GM23248 (cell line): ENCODE data around the gene STRADB. TPM values are rescaled to one million over a fixed set of nuclear protein-coding genes. Genes with fewer than 3 reads are reported as not detected.

Experiments
- DNase-seq: peaks from one replicate; pipeline ENCODE4 v3.0.0-alpha.2; 2015
- H2AFZ ChIP-seq: fragments of 200-600 bp; sonication (generic); 2 replicates; pipeline ENCODE4 v1.6.1; 2016; ENCODE audit warnings: antibody characterized with exemption
- H3F3A ChIP-seq: fragments of 200-600 bp; sonication (generic); 2 replicates; pipeline ENCODE4 v1.6.1; 2016; ENCODE audit warnings: mild to moderate bottlenecking, antibody characterized with exemption, mixed run types; ENCODE audit not compliant: insufficient read depth
- H3K27ac ChIP-seq: fragments of 200-600 bp; sonication (generic); 2 replicates; pipeline ENCODE4 v1.5.1; 2016; ENCODE audit warnings: mild to moderate bottlenecking
- H3K27me3 ChIP-seq: fragments of 200-600 bp; sonication (generic); replicated peaks from 2 replicates; pipeline ENCODE4 v1.6.1; 2016; ENCODE audit warnings: mild to moderate bottlenecking; ENCODE audit not compliant: insufficient read depth
- H3K36me3 ChIP-seq: fragments of 200-600 bp; sonication (generic); 2 replicates; pipeline ENCODE4 v1.6.1; 2016; ENCODE audit warnings: low read depth, mild to moderate bottlenecking
- H3K4me1 ChIP-seq: fragments of 200-600 bp; sonication (generic); 2 replicates; pipeline ENCODE4 v1.6.1; 2016; ENCODE audit warnings: mild to moderate bottlenecking; ENCODE audit not compliant: insufficient read depth
- H3K4me2 ChIP-seq: fragments of 200-600 bp; sonication (generic); one replicate; pipeline ENCODE4 v1.6.1; 2016; ENCODE audit warnings: mild to moderate bottlenecking; ENCODE audit not compliant: unreplicated experiment
- H3K4me3 ChIP-seq: fragments of 200-600 bp; sonication (generic); 2 replicates; pipeline ENCODE4 v1.5.1; 2016; ENCODE audit warnings: mild to moderate bottlenecking
- H3K79me2 ChIP-seq: fragments of 200-600 bp; sonication (generic); 2 replicates; pipeline ENCODE4 v1.6.1; 2016; ENCODE audit warnings: mild to moderate bottlenecking; ENCODE audit not compliant: insufficient read depth
- H3K9ac ChIP-seq: fragments of 200-600 bp; sonication (generic); 2 replicates; pipeline ENCODE4 v1.6.1; 2016; ENCODE audit warnings: mild to moderate bottlenecking
- H3K9me2 ChIP-seq: fragments of 200-600 bp; sonication (generic); 2 replicates; pipeline ENCODE4 v1.6.1; 2016; ENCODE audit warnings: mixed run types, mild to moderate bottlenecking, moderate library complexity; ENCODE audit not compliant: insufficient read depth
- H3K9me3 ChIP-seq: fragments of 200-600 bp; sonication (generic); one replicate; pipeline ENCODE4 v1.6.1; 2017; ENCODE audit warnings: low read depth
- H4K20me1 ChIP-seq: fragments of 200-600 bp; sonication (generic); 2 replicates; pipeline ENCODE4 v1.6.0; 2016; ENCODE audit not compliant: insufficient read depth
- EZH2 ChIP-seq: fragments of 200-600 bp; sonication (generic); IDR thresholded peaks from 2 replicates; pipeline ENCODE4 v1.6.1; 2018; ENCODE audit warnings: antibody characterized with exemption, mild to moderate bottlenecking; ENCODE audit not compliant: insufficient read depth, poor library complexity, severe bottlenecking
- EZH2phosphoT487 ChIP-seq: fragments of 200-600 bp; sonication (generic); IDR thresholded peaks from 2 replicates; pipeline ENCODE4 v1.6.1; 2018; ENCODE audit warnings: antibody characterized with exemption, moderate library complexity, mild to moderate bottlenecking, low read depth; ENCODE audit not compliant: insufficient read depth
- whole genome bisulfite sequencing, 2 experiments: methylation state at CpG; one replicate each; pipeline ENCODE4 v1.1.6; 2015 to 2017; ENCODE audit warnings: low lambda C conversion rate in 2 of 2, low coverage in 1 of 2; ENCODE audit errors: missing lambda C conversion rate in 2 of 2; 5-methylcytosine and 5-hydroxymethylcytosine counted together
- in situ Hi-C: fragments of 300-500 bp; cut with MboI; formaldehyde crosslinking; loops from 2 replicates; pipeline ENCODE4 v1.15.0; 2020
- polyA plus RNA-seq: library from polyadenylated mRNA; unstranded; fragments of >200 nt; fragmentation: Nextera tagmentation; extraction: Ambion mirVana; gene quantifications from 2 replicates; pipeline ENCODE4 v1.2.1, GENCODE V29; 2016
- total RNA-seq: library from RNA; depleted of rRNA; stranded (reverse); fragments of >200 nt; shearing (Covaris generic); gene quantifications from 2 replicates; pipeline ENCODE4 v1.2.3, GENCODE V29; 2014

Gene STRADB
- total and polyA plus RNA-seq, 2 experiments from 2014 or later: 21.2 to 33.7 TPM

- TF ChIP-seq EZH2: no peak
- TF ChIP-seq EZH2phosphoT487: no peak
- H3K4me3 ChIP-seq: no peak overlapping the region
- no peak overlapping the region for H3K4me2 ChIP-seq
- peaks cover 71% of the 10 kb centered on the region for H3K79me2 ChIP-seq
- no peaks in the 10 kb centered on the region for H4K20me1 ChIP-seq
- no peak for DNase-seq
- no peak overlapping the region for H3K9ac ChIP-seq
- no peaks in the 10 kb centered on the region for H3K36me3 ChIP-seq
- H3K4me1 ChIP-seq: peaks cover 31% of the 10 kb centered on the region
- H3F3A ChIP-seq: peaks cover 13% of the 10 kb centered on the region; the same call in 1 of the 2 replicates
- H3K27ac ChIP-seq: no peak overlapping the region
- H2AFZ ChIP-seq: no peak overlapping the region
- H3K27me3 ChIP-seq: no peaks in the 10 kb centered on the region
- H3K9me3 ChIP-seq: no peaks in the 10 kb centered on the region
- 99% methylated on average over 3 of the region's 3 CpGs for WGBS, 2 experiments
- H3K9me2 ChIP-seq: no peaks in the 10 kb centered on the region
- in situ Hi-C loops: no loop called here
These were observed 46.8 kb upstream of the STRADB start for GRCh38 chr2:201404699-201405280.

- H2AFZ ChIP-seq: no peak overlapping the region
- peak overlapping the region; percentile 64 for H3K4me2 ChIP-seq
- H3F3A ChIP-seq: peaks cover 16% of the 10 kb centered on the region
- in situ Hi-C loops: no loop called here
- peaks cover 34% of the 10 kb centered on the region for H3K4me1 ChIP-seq
- peak overlapping the region; percentile 23 for H3K4me3 ChIP-seq
- H3K36me3 ChIP-seq: no peaks in the 10 kb centered on the region
- no peaks in the 10 kb centered on the region for H3K27me3 ChIP-seq
- H3K27ac ChIP-seq: peak overlapping the region; percentile 22
- no peaks in the 10 kb centered on the region for H3K9me3 ChIP-seq
- DNase-seq: peak; percentile 89
- H4K20me1 ChIP-seq: no peaks in the 10 kb centered on the region
- H3K79me2 ChIP-seq: peaks cover 71% of the 10 kb centered on the region
- peak overlapping the region; percentile 35; the same call in 1 of the 2 replicates for H3K9ac ChIP-seq
- no peaks in the 10 kb centered on the region for H3K9me2 ChIP-seq
- 9 to 11% methylated on average over 3 of the region's 3 CpGs for whole genome bisulfite sequencing, 2 experiments
- no peak for TF ChIP-seq EZH2phosphoT487
These were observed 45.4 kb upstream of the STRADB start for GRCh38 chr2:201406077-201406662.

- Histone ChIP-seq H4K20me1 (no peaks in the 10 kb centered on the region), H3K9ac (no peak overlapping the region), H3K9me2 (0 out of 2 replicates have a peak, but pooled peaks cover 3% of the 10 kb centered on the region), H3K4me3 (no peak overlapping the region), H3K36me3 (no peaks in the 10 kb centered on the region), H3K4me1 (peaks cover 44% of the 10 kb centered on the region), H3F3A (peaks cover 27% of the 10 kb centered on the region), H2AFZ (no peak overlapping the region), H3K4me2 (no peak overlapping the region), H3K27me3 (no peaks in the 10 kb centered on the region), H3K27ac (no peak overlapping the region), H3K79me2 (peaks cover 64% of the 10 kb centered on the region), H3K9me3 (no peaks in the 10 kb centered on the region)
- TF ChIP-seq EZH2phosphoT487 (no peak), EZH2 (no peak)
- in situ Hi-C loops: no loop called here
- no peak for DNase-seq
- 95 to 100% methylated on average over 2 of the region's 2 CpGs for WGBS, 2 experiments
These were observed 44.3 kb upstream of the STRADB start for GRCh38 chr2:201407265-201407664.

- no peak for TF ChIP-seq EZH2phosphoT487
- H3K4me2 ChIP-seq: no peak overlapping the region
- no peak overlapping the region for H2AFZ ChIP-seq
- DNase-seq: no peak
- 94 to 99% methylated on average over 3 of the region's 3 CpGs for WGBS, 2 experiments
- H3K4me1 ChIP-seq: peaks cover 35% of the 10 kb centered on the region
- H3K9ac ChIP-seq: no peak overlapping the region
- no peaks in the 10 kb centered on the region for H3K36me3 ChIP-seq
- H3K27ac ChIP-seq: no peak overlapping the region
- H3K79me2 ChIP-seq: peaks cover 64% of the 10 kb centered on the region
- H3K9me3 ChIP-seq: no peaks in the 10 kb centered on the region
- peaks cover 14% of the 10 kb centered on the region for H3F3A ChIP-seq
- no peaks in the 10 kb centered on the region for H3K27me3 ChIP-seq
- in situ Hi-C loops: no loop called here
- no peak overlapping the region for H3K4me3 ChIP-seq
- 0 out of 2 replicates have a peak, but pooled peaks cover 3% of the 10 kb centered on the region for H3K9me2 ChIP-seq
- no peaks in the 10 kb centered on the region for H4K20me1 ChIP-seq
These were observed 42.6 kb upstream of the STRADB start for GRCh38 chr2:201408931-201409330.

- Histone ChIP-seq H3K79me2 (peaks cover 69% of the 10 kb centered on the region), H3K4me1 (peaks cover 31% of the 10 kb centered on the region), H4K20me1 (no peaks in the 10 kb centered on the region), H3K27me3 (no peaks in the 10 kb centered on the region), H3K4me3 (no peak overlapping the region), H3K9me3 (no peaks in the 10 kb centered on the region), H2AFZ (no peak overlapping the region), H3K27ac (0 out of 2 replicates have a peak overlapping the region, but pooled peaks have one; percentile 14), H3K36me3 (no peaks in the 10 kb centered on the region), H3K9ac (no peak overlapping the region), H3K9me2 (0 out of 2 replicates have a peak, but pooled peaks cover 3% of the 10 kb centered on the region), H3K4me2 (peak overlapping the region; percentile 35), H3F3A (peaks cover 14% of the 10 kb centered on the region)
- in situ Hi-C loops: no loop called here
- peak; percentile 64 for DNase-seq
- no peak for TF ChIP-seq EZH2
- no peak for TF ChIP-seq EZH2phosphoT487
These were observed 40.1 kb upstream of the STRADB start for GRCh38 chr2:201411421-201411820.
